IPS DF 4.7 (cell line): ENCODE measurements around the gene IER2.
"Not testable (repeated sequence)": the region's sequence is repeated elsewhere in the genome, so short reads cannot be mapped to it uniquely, and the experiment has no call there.

Source experiments
- DNase-seq: peaks from one replicate; pipeline ENCODE4 v3.0.0-alpha.2; 2013; ENCODE audit warnings: low spot score; ENCODE audit errors: extremely low read depth

The IER2 gene

GRCh38 chr19:13163609-13164342 lies 13.6 kb downstream of the IER2 start:
- no peak for DNase-seq

DNA sequence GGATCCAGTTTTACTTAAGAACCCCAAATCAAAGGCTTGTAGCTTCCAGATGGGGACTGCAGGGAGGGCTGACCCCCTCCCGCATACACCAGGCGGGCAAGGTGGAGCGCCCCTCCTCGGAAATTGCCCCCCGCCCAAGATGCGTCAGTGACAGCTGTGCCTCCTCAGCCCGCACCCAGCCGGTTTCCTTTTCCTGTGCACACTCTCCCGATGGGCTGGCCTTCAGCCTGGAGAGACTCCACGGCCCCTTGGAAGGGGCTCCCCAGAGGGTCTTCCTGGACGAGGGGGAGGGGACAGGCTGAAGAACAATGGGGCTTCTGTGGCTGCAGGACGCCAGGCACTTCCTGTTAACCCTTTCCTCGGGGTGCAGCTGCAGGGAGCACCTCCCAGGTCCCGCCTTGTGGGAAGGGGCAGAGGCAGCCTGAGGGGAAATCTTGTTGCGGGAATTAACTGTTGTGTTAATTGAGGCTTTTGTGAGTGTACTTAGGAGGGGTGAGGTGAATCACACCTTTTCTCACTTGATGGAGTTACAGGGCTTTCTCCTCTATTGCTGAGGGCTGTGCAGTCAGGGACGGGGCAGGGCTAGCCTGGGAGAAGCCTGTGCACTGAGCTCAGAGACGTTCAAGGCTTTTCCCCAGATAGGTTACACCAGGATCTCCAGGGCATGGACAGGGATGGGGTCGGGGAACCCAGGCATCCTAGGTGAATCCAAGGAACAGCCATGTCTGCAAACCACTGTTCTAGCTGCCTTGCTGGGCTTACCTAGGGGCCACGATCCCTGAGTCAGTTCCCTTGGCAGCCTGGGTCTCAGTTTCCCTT lies 14.3 kb downstream of the IER2 start:
- DNase-seq = no peak

DNA sequence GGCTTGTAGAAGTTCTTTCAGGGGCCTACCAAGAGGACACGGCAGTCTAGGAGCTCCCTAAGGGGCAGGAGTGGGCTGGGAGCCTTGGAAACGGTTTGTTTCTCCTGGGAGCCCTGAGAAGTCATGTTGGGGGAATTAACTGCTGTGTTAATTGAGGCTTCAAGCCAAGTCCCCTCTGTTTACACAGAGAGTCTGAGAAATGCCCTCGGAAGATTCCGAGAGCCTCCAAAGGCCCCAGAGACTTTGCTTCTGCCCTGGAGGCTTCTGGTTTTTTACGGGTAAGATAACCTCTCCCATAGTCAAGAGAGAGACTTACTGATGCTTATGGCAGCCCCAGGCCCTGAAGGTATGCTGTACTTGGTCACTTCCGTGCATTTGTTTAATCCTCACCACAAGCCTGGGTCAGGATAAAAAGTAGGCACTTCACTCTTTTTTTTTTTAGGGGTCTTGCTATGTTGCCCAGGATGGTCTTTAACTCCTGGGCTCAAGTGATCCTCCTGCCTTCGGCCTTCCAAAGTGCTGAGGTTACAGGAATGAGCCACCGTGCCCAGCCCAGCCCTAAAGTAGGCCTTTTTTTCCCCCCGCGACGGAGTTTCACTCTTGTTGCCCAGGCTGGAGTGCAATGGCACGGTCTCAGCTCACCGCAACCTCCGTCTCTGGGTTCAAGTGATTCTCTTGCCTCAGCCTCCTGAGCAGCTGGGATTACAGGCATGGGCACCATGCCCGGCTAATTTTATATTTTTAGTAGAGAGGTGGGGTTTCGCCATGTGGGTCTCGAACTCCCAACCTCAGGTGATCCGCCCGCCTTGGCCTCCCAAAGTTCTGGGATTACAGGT lies 15.2 kb downstream of the IER2 start:
- no peak for DNase-seq

GRCh38 chr19:13166151-13166550 lies 15.9 kb downstream of the IER2 start:
- not testable (repeated sequence) for DNase-seq

- no peak for DNase-seq
These were observed 19.6 kb downstream of the IER2 start for GRCh38 chr19:13169769-13170168.

DNA sequence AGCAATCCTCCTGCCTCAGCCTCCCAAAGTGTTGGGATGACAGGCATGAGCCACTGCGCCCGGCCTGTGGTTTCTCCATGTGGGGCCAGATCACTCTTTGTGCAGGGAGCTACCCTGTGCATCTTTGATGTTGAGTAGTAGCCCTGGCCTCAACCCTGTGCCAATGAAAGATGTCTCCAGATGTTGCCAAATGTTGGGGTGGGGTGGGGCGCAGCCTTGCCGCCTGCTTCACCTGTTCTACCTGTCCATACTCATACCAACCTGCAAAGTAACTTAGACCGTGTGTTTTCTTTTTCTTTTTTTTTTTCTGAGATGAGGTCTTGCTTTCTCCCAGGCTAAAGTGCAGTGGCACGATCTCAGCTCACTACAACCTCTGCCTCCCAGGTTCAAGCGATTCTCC lies 20.9 kb downstream of the IER2 start:
- DNase-seq = no peak

- no peak for DNase-seq
These were observed 22.3 kb downstream of the IER2 start for GRCh38 chr19:13172346-13173138.

DNA sequence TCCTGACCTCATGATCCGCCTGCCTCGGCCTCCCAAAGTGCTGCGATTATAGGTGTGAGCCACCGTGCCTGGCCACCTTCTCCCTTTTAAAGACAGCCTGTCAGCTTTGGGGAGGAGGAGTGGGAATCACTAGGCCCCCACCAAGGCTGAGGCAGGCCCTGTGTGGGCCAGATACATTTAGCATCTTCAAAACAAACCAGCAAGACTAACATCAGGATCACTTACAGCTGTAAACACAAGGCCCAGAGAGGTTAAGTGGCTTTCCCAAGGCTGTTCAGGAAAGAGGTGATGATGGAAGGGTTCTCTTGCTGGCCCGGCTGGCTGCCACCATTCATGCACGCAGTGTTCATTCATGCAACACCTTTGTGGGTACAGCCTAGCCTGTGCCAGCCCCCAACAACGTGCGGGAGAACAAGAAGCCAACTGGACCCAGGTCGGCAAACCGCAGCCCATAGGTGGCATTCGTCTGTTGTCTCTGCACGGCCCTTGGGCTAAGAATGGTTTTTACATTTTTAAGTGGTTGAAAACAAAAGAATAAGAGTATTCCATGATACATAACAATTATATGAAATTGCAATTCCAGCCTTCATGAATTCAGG lies 23.0 kb downstream of the IER2 start:
- no peak for DNase-seq

DNA sequence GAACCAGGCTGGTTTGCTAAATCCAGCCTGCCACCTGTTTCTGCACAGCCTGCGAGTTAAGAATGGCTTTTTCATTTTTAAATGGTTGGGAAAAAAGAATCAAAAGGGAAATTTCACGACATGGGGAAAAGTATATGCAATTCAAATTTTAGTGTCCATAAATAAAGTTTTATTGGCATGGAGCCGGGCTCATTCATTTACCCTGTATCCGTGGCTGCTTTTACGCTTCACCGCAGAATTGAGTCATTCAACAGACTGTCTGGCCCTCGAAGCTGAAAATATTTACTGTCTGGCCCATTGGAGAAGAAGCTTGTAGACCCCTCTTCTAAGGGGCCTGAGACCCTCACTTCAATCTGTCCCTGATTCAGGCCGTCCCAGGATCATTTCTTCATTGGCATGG lies 26.1 kb downstream of the IER2 start:
- no peak for DNase-seq

GRCh38 chr19:13177584-13177983 lies 27.4 kb downstream of the IER2 start:
- not testable (repeated sequence) for DNase-seq

DNA sequence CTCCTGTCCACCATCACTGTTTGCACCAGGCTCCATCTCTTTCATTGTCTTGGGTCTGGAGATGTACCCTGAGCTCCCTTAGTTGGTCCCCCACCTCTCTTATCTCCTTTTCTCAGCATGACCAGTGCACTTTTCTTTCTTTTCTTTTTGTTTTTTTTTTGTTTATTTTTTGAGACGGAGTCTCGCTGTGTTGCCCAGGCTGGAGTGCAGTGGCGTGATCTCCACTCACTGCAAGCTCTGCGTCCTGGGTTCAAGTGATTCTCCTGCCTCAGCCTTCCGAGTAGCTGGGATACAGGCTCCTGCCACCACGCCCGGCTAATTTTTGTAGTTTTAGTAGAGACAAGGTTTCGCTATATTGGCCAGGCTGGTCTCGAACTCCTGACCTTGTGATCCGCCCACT lies 28.1 kb downstream of the IER2 start:
- not testable (repeated sequence) for DNase-seq

- no peak for DNase-seq
These were observed 31.7 kb downstream of the IER2 start for GRCh38 chr19:13181747-13182388.

- not testable (repeated sequence) for DNase-seq
These were observed 34.7 kb downstream of the IER2 start for GRCh38 chr19:13184926-13185325.

DNA sequence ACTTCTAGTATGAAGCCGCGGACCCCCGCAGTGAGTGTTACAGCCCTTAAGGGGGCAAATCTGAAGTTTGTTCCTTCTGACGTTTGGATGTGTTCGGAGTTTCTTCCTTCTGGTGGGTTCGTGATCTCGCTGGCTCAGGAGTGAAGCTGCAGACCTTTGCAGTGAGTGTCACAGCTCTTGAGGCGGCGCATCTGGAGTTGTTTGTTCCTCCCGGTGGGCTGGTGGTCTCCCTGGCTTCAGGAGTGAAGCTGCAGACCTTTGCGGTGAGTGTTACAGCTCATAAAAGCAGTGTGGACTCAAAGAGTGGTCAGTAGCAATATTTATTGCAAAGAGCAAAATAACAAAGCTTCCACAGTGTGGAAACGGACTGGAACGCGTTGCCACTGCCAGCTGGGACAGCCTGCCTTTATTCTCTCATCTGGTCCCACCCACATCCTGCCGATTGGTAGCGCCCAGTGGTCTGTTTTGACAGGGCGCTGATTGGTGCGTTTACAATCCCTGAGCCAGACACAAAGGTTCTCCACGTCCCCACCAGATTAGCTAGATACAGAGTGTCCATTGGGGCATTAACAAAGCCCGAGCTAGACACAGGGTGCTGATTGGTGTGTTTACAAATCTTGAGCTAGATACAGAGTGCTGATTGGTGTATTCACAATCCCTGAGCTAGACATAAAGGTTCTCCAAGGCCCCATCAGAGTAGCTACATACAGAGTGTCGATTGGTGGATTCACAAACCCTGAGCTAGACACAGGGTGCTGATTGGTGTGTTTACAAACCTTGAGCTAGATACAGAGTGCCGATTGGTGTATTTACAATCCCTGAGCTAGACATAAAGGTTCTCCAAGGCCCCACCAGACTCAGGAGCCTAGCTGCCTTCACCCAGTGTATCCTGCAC lies 35.8 kb downstream of the IER2 start:
- not testable (repeated sequence) for DNase-seq

- DNase-seq = not testable (repeated sequence)
These were observed 36.5 kb downstream of the IER2 start for GRCh38 chr19:13186688-13187087.

- DNase-seq = no peak
These were observed 37.2 kb downstream of the IER2 start for GRCh38 chr19:13187419-13187818.

DNA sequence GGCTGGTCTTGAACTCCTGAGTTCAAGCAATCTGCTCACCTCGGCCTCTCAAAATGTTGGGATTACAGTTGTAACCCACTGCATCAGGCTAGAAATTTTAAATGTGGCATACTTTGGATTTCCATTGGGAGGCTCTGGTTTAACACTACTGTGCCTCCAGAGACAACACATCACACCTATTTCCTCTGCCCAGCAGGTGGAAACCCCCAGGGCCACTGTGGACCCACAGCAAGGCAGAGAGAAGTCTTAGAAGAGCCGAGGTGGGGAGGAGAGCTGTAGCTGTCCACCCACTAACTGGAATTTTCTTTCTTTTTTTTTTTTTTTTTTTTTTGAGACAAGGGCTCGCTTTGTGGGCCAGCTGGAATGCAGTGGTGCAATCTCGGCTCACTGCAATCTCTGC lies 39.4 kb downstream of the IER2 start:
- DNase-seq = no peak

- DNase-seq = no peak
These were observed 40.8 kb downstream of the IER2 start for GRCh38 chr19:13190781-13191540.
